Type B pancreatic cell (in vitro differentiated cells): ENCODE results near the gene KRT36. TPM values are rescaled to one million over a fixed set of nuclear protein-coding genes. Genes with fewer than 3 reads are reported as not detected.

Source experiments
- DNase-seq: peaks from one replicate; pipeline ENCODE4 v3.0.0; 2021; ENCODE audit warnings: mixed read lengths; ENCODE audit not compliant: unreplicated experiment; ENCODE audit errors: extremely low spot score
- H3K27ac Mint-ChIP-seq: 2 replicates; pipeline ENCODE4 v1.8.0; 2021; ENCODE audit warnings: mild to moderate bottlenecking, mixed read lengths
- H3K27me3 Mint-ChIP-seq: 2 replicates; pipeline ENCODE4 v1.8.0; 2021; ENCODE audit warnings: mixed read lengths
- H3K36me3 Mint-ChIP-seq: 2 replicates; pipeline ENCODE4 v1.8.0; 2021; ENCODE audit warnings: mixed read lengths
- H3K4me1 Mint-ChIP-seq: one replicate; pipeline ENCODE4 v1.8.0; 2021; ENCODE audit warnings: mixed read lengths; ENCODE audit not compliant: unreplicated experiment
- H3K4me3 Mint-ChIP-seq: 2 replicates; pipeline ENCODE4 v1.8.0; 2021; ENCODE audit warnings: mild to moderate bottlenecking, mixed read lengths
- H3K9me3 Mint-ChIP-seq: 2 replicates; pipeline ENCODE4 v1.8.0; 2021; ENCODE audit warnings: mixed read lengths
- CTCF ChIP-seq: fragments of 200-600 bp; sonication (generic); conservative IDR thresholded peaks from 2 replicates; pipeline ENCODE4 v1.5.0; 2021; ENCODE audit warnings: antibody characterized with exemption, mild to moderate bottlenecking
- total RNA-seq: library from RNA; stranded (reverse); gene quantifications from 2 replicates; pipeline ENCODE4 v1.2.1, GENCODE V29; 2021; ENCODE audit warnings: low replicate concordance

KRT36 gene
- total RNA-seq, 1 donor from 2014 or later: 0.17 TPM

GRCh38 chr17:41483991-41484826 is 5.5 kb downstream of the KRT36 start:
- peak overlapping the region; percentile 32 for H3K27ac Mint-ChIP-seq
- no peaks in the 10 kb centered on the region for H3K27me3 Mint-ChIP-seq
- no peak for DNase-seq
- no peaks in the 10 kb centered on the region for H3K9me3 Mint-ChIP-seq
- no peak for TF ChIP-seq CTCF
- H3K36me3 Mint-ChIP-seq: no peaks in the 10 kb centered on the region
- H3K4me1 Mint-ChIP-seq: peaks cover 8% of the 10 kb centered on the region
- no peak overlapping the region for H3K4me3 Mint-ChIP-seq

GRCh38 chr17:41483531-41483930 is 6.2 kb downstream of the KRT36 start:
- H3K4me3 Mint-ChIP-seq: no peak overlapping the region
- TF ChIP-seq CTCF: no peak
- no peak for DNase-seq
- peak overlapping the region; percentile 32 for H3K27ac Mint-ChIP-seq
- no peaks in the 10 kb centered on the region for H3K36me3 Mint-ChIP-seq
- H3K9me3 Mint-ChIP-seq: no peaks in the 10 kb centered on the region
- H3K27me3 Mint-ChIP-seq: no peaks in the 10 kb centered on the region
- H3K4me1 Mint-ChIP-seq: peaks cover 8% of the 10 kb centered on the region

- Mint-ChIP-seq H3K27me3 (no peaks in the 10 kb centered on the region), H3K27ac (no peak within 1 kb of the TSS), H3K4me3 (no peak within 1 kb of the TSS), H3K4me1 (peaks cover 8% of the 10 kb centered on the region), H3K36me3 (no peaks in the 10 kb centered on the region), H3K9me3 (no peaks in the 10 kb centered on the region)
- no peak for DNase-seq
- no peak for TF ChIP-seq CTCF
Measured at GRCh38 chr17:41481036-41481435, 8.7 kb downstream of the KRT36 start, which contains the start of gene KRT35. Gene KRT35 (minus strand): TSS chr17:41481151. CDS start chr17:41481097, 54 bp downstream.

- Mint-ChIP-seq H3K27me3 (no peaks in the 10 kb centered on the region), H3K4me3 (no peak overlapping the region), H3K36me3 (no peaks in the 10 kb centered on the region), H3K4me1 (peaks cover 8% of the 10 kb centered on the region), H3K27ac (no peak overlapping the region), H3K9me3 (no peaks in the 10 kb centered on the region)
- TF ChIP-seq CTCF: no peak
- DNase-seq: no peak
Measured at GRCh38 chr17:41480581-41480980, 9.1 kb downstream of the KRT36 start.

- no peaks in the 10 kb centered on the region for H3K27me3 Mint-ChIP-seq
- H3K27ac Mint-ChIP-seq: no peak overlapping the region
- peaks cover 8% of the 10 kb centered on the region for H3K4me1 Mint-ChIP-seq
- H3K9me3 Mint-ChIP-seq: no peaks in the 10 kb centered on the region
- H3K4me3 Mint-ChIP-seq: no peak overlapping the region
- no peak for TF ChIP-seq CTCF
- no peak for DNase-seq
- no peaks in the 10 kb centered on the region for H3K36me3 Mint-ChIP-seq
Measured at GRCh38 chr17:41480136-41480535, 9.6 kb downstream of the KRT36 start.
